HUES48 (cell line): ENCODE results near the gene ABCG5.

Experiments used
- H3K27ac ChIP-seq: one replicate; pipeline ENCODE4 v1.7.0; 2013; ENCODE audit warnings: low read depth, low read length, inconsistent platforms
- H3K27me3 ChIP-seq: 2 replicates; pipeline ENCODE4 v1.6.1; 2013; ENCODE audit warnings: mild to moderate bottlenecking, low read length; ENCODE audit not compliant: control insufficient read depth, insufficient read depth
- H3K36me3 ChIP-seq: 2 replicates; pipeline ENCODE4 v1.6.1; 2013; ENCODE audit warnings: low read length; ENCODE audit not compliant: control insufficient read depth, insufficient read depth
- H3K4me1 ChIP-seq: 2 replicates; pipeline ENCODE4 v1.6.1; 2013; ENCODE audit warnings: mild to moderate bottlenecking, low read length; ENCODE audit not compliant: control insufficient read depth, insufficient read depth
- H3K4me3 ChIP-seq: 2 replicates; pipeline ENCODE4 v1.5.1; 2013; ENCODE audit warnings: mild to moderate bottlenecking, low read depth, low read length
- H3K9ac ChIP-seq: 2 replicates; pipeline ENCODE4 v1.6.1; 2013; ENCODE audit warnings: mild to moderate bottlenecking, low read depth, low read length, moderate library complexity
- H3K9me3 ChIP-seq: 2 replicates; pipeline ENCODE4 v1.6.1; 2013; ENCODE audit warnings: low read length; ENCODE audit not compliant: control insufficient read depth, insufficient read depth

The ABCG5 gene

GRCh38 chr2:43806719-43807031, 32.0 kb downstream of the ABCG5 start:
- Histone ChIP-seq H3K4me3 (no peak overlapping the region), H3K27ac (no peak overlapping the region), H3K9me3 (no peaks in the 10 kb centered on the region), H3K27me3 (no peaks in the 10 kb centered on the region), H3K36me3 (no peaks in the 10 kb centered on the region), H3K4me1 (no peaks in the 10 kb centered on the region), H3K9ac (no peak overlapping the region)

- H3K36me3 ChIP-seq = no peaks in the 10 kb centered on the region
- no peak overlapping the region for H3K27ac ChIP-seq
- no peaks in the 10 kb centered on the region for H3K9me3 ChIP-seq
- no peak overlapping the region for H3K9ac ChIP-seq
- H3K4me3 ChIP-seq = no peak overlapping the region
- no peaks in the 10 kb centered on the region for H3K27me3 ChIP-seq
- H3K4me1 ChIP-seq = no peaks in the 10 kb centered on the region
These were observed 35.5 kb downstream of the ABCG5 start for GRCh38 chr2:43803113-43803512.

GRCh38 chr2:43802135-43802534, 36.5 kb downstream of the ABCG5 start:
- Histone ChIP-seq H3K27ac (no peak overlapping the region), H3K9ac (no peak overlapping the region), H3K4me1 (no peaks in the 10 kb centered on the region), H3K4me3 (no peak overlapping the region), H3K36me3 (no peaks in the 10 kb centered on the region), H3K9me3 (no peaks in the 10 kb centered on the region), H3K27me3 (no peaks in the 10 kb centered on the region)

- H3K9ac ChIP-seq = no peak overlapping the region
- H3K27me3 ChIP-seq = no peaks in the 10 kb centered on the region
- H3K36me3 ChIP-seq = no peaks in the 10 kb centered on the region
- H3K27ac ChIP-seq = no peak overlapping the region
- H3K4me1 ChIP-seq = no peaks in the 10 kb centered on the region
- no peak overlapping the region for H3K4me3 ChIP-seq
- H3K9me3 ChIP-seq = no peaks in the 10 kb centered on the region
These were observed 37.7 kb downstream of the ABCG5 start for GRCh38 chr2:43800894-43801293.

GRCh38 chr2:43798300-43798699, 40.3 kb downstream of the ABCG5 start:
- Histone ChIP-seq H3K9ac (no peak overlapping the region), H3K27ac (no peak overlapping the region), H3K27me3 (no peaks in the 10 kb centered on the region), H3K4me3 (no peak overlapping the region), H3K4me1 (no peaks in the 10 kb centered on the region), H3K9me3 (no peaks in the 10 kb centered on the region), H3K36me3 (no peaks in the 10 kb centered on the region)

GRCh38 chr2:43796206-43796605, 42.4 kb downstream of the ABCG5 start:
- Histone ChIP-seq H3K9ac (no peak overlapping the region), H3K4me3 (no peak overlapping the region), H3K4me1 (no peaks in the 10 kb centered on the region), H3K9me3 (no peaks in the 10 kb centered on the region), H3K36me3 (no peaks in the 10 kb centered on the region), H3K27ac (no peak overlapping the region), H3K27me3 (no peaks in the 10 kb centered on the region)

GRCh38 chr2:43794956-43795355, 43.7 kb downstream of the ABCG5 start:
- Histone ChIP-seq H3K4me3 (no peak overlapping the region), H3K27me3 (no peaks in the 10 kb centered on the region), H3K36me3 (no peaks in the 10 kb centered on the region), H3K4me1 (no peaks in the 10 kb centered on the region), H3K9me3 (no peaks in the 10 kb centered on the region), H3K27ac (no peak overlapping the region), H3K9ac (no peak overlapping the region)

- H3K27ac ChIP-seq = no peak overlapping the region
- H3K36me3 ChIP-seq = no peaks in the 10 kb centered on the region
- H3K9me3 ChIP-seq = no peaks in the 10 kb centered on the region
- H3K4me1 ChIP-seq = no peaks in the 10 kb centered on the region
- H3K4me3 ChIP-seq = no peak overlapping the region
- H3K27me3 ChIP-seq = no peaks in the 10 kb centered on the region
- H3K9ac ChIP-seq = no peak overlapping the region
These were observed 46.0 kb downstream of the ABCG5 start for GRCh38 chr2:43792653-43793052.

- no peaks in the 10 kb centered on the region for H3K4me1 ChIP-seq
- H3K27ac ChIP-seq = no peak overlapping the region
- H3K9me3 ChIP-seq = no peaks in the 10 kb centered on the region
- H3K36me3 ChIP-seq = no peaks in the 10 kb centered on the region; the same call in 1 of the 2 replicates
- no peak overlapping the region for H3K4me3 ChIP-seq
- H3K9ac ChIP-seq = no peak overlapping the region
- no peaks in the 10 kb centered on the region for H3K27me3 ChIP-seq
These were observed 47.4 kb downstream of the ABCG5 start for GRCh38 chr2:43791035-43791765.

GRCh38 chr2:43790147-43790546, 48.5 kb downstream of the ABCG5 start:
- Histone ChIP-seq H3K36me3 (no peaks in the 10 kb centered on the region; the same call in 1 of the 2 replicates), H3K4me1 (no peaks in the 10 kb centered on the region), H3K4me3 (no peak overlapping the region), H3K27me3 (no peaks in the 10 kb centered on the region), H3K9me3 (no peaks in the 10 kb centered on the region), H3K27ac (no peak overlapping the region), H3K9ac (no peak overlapping the region)

GRCh38 chr2:43788646-43789045, 50.0 kb downstream of the ABCG5 start:
- Histone ChIP-seq H3K27ac (no peak overlapping the region), H3K36me3 (no peaks in the 10 kb centered on the region; the same call in 1 of the 2 replicates)

More at GRCh38 chr2:43788646-43789045, 50.0 kb downstream of the ABCG5 start:
- no peaks in the 10 kb centered on the region for H3K4me1 ChIP-seq
- no peaks in the 10 kb centered on the region for H3K9me3 ChIP-seq
- no peaks in the 10 kb centered on the region for H3K27me3 ChIP-seq
- H3K4me3 ChIP-seq = no peak overlapping the region
- H3K9ac ChIP-seq = no peak overlapping the region
